T-cell (primary cell): Measurements from ENCODE around the gene RIIAD1. TPM values are rescaled to one million over a fixed set of nuclear protein-coding genes. Genes with fewer than 3 reads are reported as not detected.
A peak's percentile ranks its signal among the peaks of the same experiment; 100 is the strongest.

Source experiments
- ATAC-seq, 4 experiments: fragments of 200-7000 bp in 3 of 4; fragments of 150-1000 bp in 1 of 4; cut with Tn5 transposase; replicated peaks in 1 of 4; 1 replicate in 3 of 4; 2 replicates in 1 of 4; pipeline ENCODE4 v1.10.0; 2021; ENCODE audit warnings: moderate library complexity in 3 of 4, mild to moderate bottlenecking in 2 of 4, moderate number of reproducible peaks in 1 of 4
- CTCF ChIA-PET, 2 donors: fragments of 300-600 bp; sonication (Branson Sonifier 250); formaldehyde crosslinking; loops; one replicate each; lab custom pipeline; 2022; ENCODE audit warnings: antibody characterized with exemption in 2 of 2; lab: Charles Lee
- POLR2A ChIA-PET, 2 donors: fragments of 300-600 bp; sonication (Branson Sonifier 250); formaldehyde crosslinking; loops; one replicate each; lab custom pipeline; 2022; ENCODE audit warnings: antibody characterized with exemption in 2 of 2; lab: Charles Lee
- DNase-seq, 35 experiments: peaks; one replicate each; pipeline versions ENCODE4 v3.0.0 to v3.0.0-alpha.2; 2013 to 2023
- H3K27ac ChIP-seq: one replicate; pipeline ENCODE4 v1.5.1; 2013; ENCODE audit warnings: low read length
- H3K27me3 ChIP-seq, 2 experiments: replicated peaks in 1 of 2; 1 replicate in 1 of 2; 2 replicates in 1 of 2; pipeline versions ENCODE4 v1.6.1 to v1.7.0; 2013; ENCODE audit warnings: low read length in 1 of 2, mixed read lengths in 1 of 2; ENCODE audit not compliant: control insufficient read depth in 2 of 2, insufficient read depth in 2 of 2; ENCODE audit errors: extremely low read depth in 1 of 2
- H3K36me3 ChIP-seq, 2 donors: 1 replicate in 1 of 2; 2 replicates in 1 of 2; pipeline versions ENCODE4 v1.6.1 to v1.7.0; 2013; ENCODE audit warnings: low read length in 1 of 2; ENCODE audit not compliant: control insufficient read depth in 2 of 2, insufficient read depth in 1 of 2; ENCODE audit errors: extremely low read depth in 1 of 2
- H3K4me1 ChIP-seq, 2 experiments: 1 replicate in 1 of 2; 2 replicates in 1 of 2; pipeline versions ENCODE4 v1.6.1 to v1.7.0; 2013; ENCODE audit warnings: low read length in 2 of 2, mixed read lengths in 1 of 2; ENCODE audit not compliant: insufficient read depth in 2 of 2, control insufficient read depth in 1 of 2; ENCODE audit errors: extremely low read depth in 1 of 2
- H3K4me3 ChIP-seq, 2 donors: 1 replicate in 1 of 2; 2 replicates in 1 of 2; pipeline versions ENCODE4 v1.5.1 to v1.7.0; 2013; ENCODE audit warnings: mild to moderate bottlenecking in 2 of 2, low read length in 1 of 2, moderate library complexity in 1 of 2; ENCODE audit not compliant: control insufficient read depth in 1 of 2; ENCODE audit errors: extremely low read depth in 1 of 2
- H3K9me3 ChIP-seq: 2 replicates; pipeline ENCODE4 v1.7.0; 2013
- H3K27ac Mint-ChIP-seq, 2 donors: one replicate each; pipeline ENCODE4 v1.8.0; 2020 to 2021; ENCODE audit warnings: mild to moderate bottlenecking in 2 of 2, mixed read lengths in 2 of 2
- H3K27me3 Mint-ChIP-seq, 2 donors: one replicate each; pipeline ENCODE4 v1.8.0; 2021 to 2022; ENCODE audit warnings: mixed read lengths in 2 of 2
- H3K36me3 Mint-ChIP-seq: one replicate; pipeline ENCODE4 v1.8.0; 2021; ENCODE audit warnings: mixed read lengths
- H3K4me1 Mint-ChIP-seq, 3 donors: one replicate each; pipeline ENCODE4 v1.8.0; 2020 to 2022; ENCODE audit warnings: mixed read lengths in 3 of 3, mild to moderate bottlenecking in 1 of 3
- H3K4me3 Mint-ChIP-seq, 3 donors: one replicate each; pipeline ENCODE4 v1.8.0; 2020 to 2022; ENCODE audit warnings: mild to moderate bottlenecking in 3 of 3, mixed read lengths in 3 of 3, moderate library complexity in 3 of 3
- H3K9me3 Mint-ChIP-seq, 3 donors: one replicate each; pipeline ENCODE4 v1.8.0; 2020 to 2022; ENCODE audit warnings: mixed read lengths in 3 of 3
- WGBS: methylation state at CpG from one replicate; pipeline ENCODE4 v1.1.5; 2013; ENCODE audit warnings: missing lambda C conversion rate; ENCODE audit not compliant: insufficient coverage; 5-methylcytosine and 5-hydroxymethylcytosine counted together
- total RNA-seq, 35 experiments: library from RNA in 6 of 35; stranded (reverse) in 6 of 35; fragments of 120-200 nt in 1 of 35; gene quantifications; one replicate each; pipeline versions ENCODE4 v1.2.1 to v1.2.4 and lab custom pipeline; 2013 to 2026

RIIAD1 gene
- total RNA-seq, 5 donors from 2014 or later (not counting 1 experiment from before 2014, with no cell fraction given): not detected

GRCh38 chr1:151713874-151714273 is 7.4 kb upstream of the RIIAD1 start:
- ATAC-seq (no peak), DNase-seq (no peak)
- no peaks in the 10 kb centered on the region for H3K36me3 Mint-ChIP-seq
- ChIA-PET POLR2A (no interaction called here), CTCF (no interaction called here)
- no peak overlapping the region for H3K27ac Mint-ChIP-seq
- H3K4me1 Mint-ChIP-seq: peaks cover 11 to 19% (median 13%) of the 10 kb centered on the region in 3 donors
- no peaks in the 10 kb centered on the region for H3K9me3 Mint-ChIP-seq
- H3K4me1 ChIP-seq: peaks cover 0 to 13% of the 10 kb centered on the region in 2 experiments
- H3K27ac ChIP-seq: no peak overlapping the region
- H3K4me3 Mint-ChIP-seq: no peak overlapping the region
- no peaks in the 10 kb centered on the region for H3K36me3 ChIP-seq
- H3K9me3 ChIP-seq: no peaks in the 10 kb centered on the region
- H3K27me3 Mint-ChIP-seq: peaks cover 51 to 65% of the 10 kb centered on the region in 2 donors
- H3K4me3 ChIP-seq: no peak overlapping the region
- H3K27me3 ChIP-seq: peaks cover 5 to 68% of the 10 kb centered on the region in 2 experiments
- 88% methylated on average over 2 of the region's 2 CpGs for WGBS

DNA sequence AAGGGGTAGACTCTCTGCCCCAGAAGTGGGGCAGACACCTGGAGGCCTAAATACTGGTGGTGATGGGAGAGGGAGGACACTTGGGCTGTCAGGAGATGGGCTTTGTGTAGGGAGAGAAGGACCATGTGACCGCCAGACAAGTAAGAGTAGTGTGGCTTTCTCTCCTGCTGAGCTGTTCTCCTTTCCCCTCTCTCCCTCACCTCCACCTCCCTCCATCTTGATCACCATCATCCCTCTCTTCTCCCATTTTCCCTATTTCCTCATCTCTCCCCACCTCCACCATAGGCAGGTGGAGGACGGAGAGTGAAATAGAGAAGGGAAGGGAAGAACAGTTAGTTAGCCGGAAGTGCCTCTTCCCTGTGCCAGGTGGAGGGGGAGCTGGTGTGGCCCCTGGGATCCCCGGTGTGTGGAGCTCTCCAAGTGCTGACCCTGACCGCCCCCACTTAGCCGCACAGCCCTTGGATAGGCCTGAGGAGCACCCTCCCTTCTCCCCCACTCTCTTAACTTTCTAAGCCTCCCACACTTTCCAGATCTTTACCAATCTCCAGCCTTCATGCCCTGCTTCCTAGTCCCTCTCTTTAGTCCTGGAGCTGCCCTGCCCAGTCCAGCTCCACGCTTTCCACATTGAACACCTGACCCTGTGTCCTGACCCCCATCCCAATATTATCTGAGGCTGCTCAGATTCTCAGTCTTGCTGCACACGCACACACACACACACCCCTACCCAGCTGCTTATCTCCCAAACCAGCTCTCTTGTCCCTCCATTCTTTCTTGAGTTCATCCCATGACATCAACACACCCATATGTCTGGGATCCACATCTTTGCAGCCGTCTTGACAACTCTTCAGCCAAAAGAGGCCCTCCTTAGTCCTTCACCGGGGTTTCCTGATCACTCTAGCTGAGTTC is 6.2 kb upstream of the RIIAD1 start:
- CTCF ChIA-PET: no interaction called here
- Mint-ChIP-seq H3K4me3 (no peak overlapping the region), H3K9me3 (no peaks in the 10 kb centered on the region), H3K27ac (no peak overlapping the region), H3K36me3 (no peaks in the 10 kb centered on the region), H3K27me3 (peaks cover 56 to 72% of the 10 kb centered on the region in 2 donors), H3K4me1 (peaks cover 13 to 21% (median 14%) of the 10 kb centered on the region in 3 donors)
- H3K4me3 ChIP-seq: no peak overlapping the region
- WGBS: 79% methylated on average over 4 of the region's 10 CpGs
- no peaks in the 10 kb centered on the region for H3K9me3 ChIP-seq
- H3K27me3 ChIP-seq: peaks cover 8 to 68% of the 10 kb centered on the region in 2 experiments
- no peak overlapping the region for H3K27ac ChIP-seq
- peaks cover 0 to 13% of the 10 kb centered on the region in 2 experiments for H3K4me1 ChIP-seq
- POLR2A ChIA-PET: no interaction called here
- DNase-seq: no peak
- no peak for ATAC-seq
- no peaks in the 10 kb centered on the region for H3K36me3 ChIP-seq

DNA sequence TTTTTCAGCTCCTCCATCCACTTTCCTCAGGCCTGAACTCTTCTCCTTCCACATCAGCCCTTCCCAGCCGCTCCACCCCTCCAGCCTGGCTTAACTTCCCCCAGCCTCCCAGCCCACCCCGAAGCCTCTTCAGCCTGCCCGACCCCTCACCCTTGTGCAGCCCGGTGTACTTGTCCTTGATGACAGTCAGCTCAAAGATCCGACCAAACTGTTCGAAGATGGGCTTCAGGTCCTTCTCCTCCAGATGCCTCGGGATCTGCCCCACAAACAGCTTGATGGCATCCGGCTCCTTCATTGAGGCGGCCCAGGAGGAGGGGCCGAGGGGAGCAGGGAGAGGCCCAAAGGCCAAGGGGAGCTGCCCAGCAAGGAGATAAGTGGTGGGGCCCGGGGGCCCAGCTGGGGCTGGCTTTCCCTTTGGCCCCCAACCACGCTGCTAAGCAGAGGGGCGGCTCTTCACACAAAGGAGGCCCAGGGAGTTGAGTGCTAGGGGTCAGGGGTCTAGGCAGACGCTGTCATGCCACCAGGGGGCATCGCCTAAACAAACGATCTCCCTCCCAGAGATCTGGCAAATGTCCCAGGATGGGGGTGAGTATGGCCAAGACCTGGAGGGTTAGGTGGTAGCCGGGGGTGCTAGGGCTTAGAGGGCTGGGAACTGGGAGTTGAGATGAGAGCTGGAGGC is 5.5 kb upstream of the RIIAD1 start:
- DNase-seq (no peak), ATAC-seq (no peak)
- H3K4me1 ChIP-seq: peaks cover 0 to 18% of the 10 kb centered on the region in 2 experiments
- 68% methylated on average over 11 of the region's 17 CpGs for WGBS
- ChIA-PET POLR2A (interaction anchor here in 1 of 2 donors (0.5 kb wide), 1 partner anchor 461 kb away, joined by 7 read pairs; the partner anchor contains the start of gene PSMD4), CTCF (no interaction called here)
- no peaks in the 10 kb centered on the region for H3K36me3 Mint-ChIP-seq
- no peak overlapping the region for H3K27ac ChIP-seq
- H3K27ac Mint-ChIP-seq: no peak overlapping the region
- H3K36me3 ChIP-seq: no peaks in the 10 kb centered on the region
- no peak overlapping the region for H3K4me3 ChIP-seq
- H3K4me1 Mint-ChIP-seq: peaks cover 20 to 29% (median 22%) of the 10 kb centered on the region in 3 donors
- H3K9me3 ChIP-seq: no peaks in the 10 kb centered on the region
- H3K27me3 Mint-ChIP-seq: peaks cover 56 to 77% of the 10 kb centered on the region in 2 donors
- no peak overlapping the region for H3K4me3 Mint-ChIP-seq
- peaks cover 8 to 68% of the 10 kb centered on the region in 2 experiments for H3K27me3 ChIP-seq
- H3K9me3 Mint-ChIP-seq: no peaks in the 10 kb centered on the region

DNA sequence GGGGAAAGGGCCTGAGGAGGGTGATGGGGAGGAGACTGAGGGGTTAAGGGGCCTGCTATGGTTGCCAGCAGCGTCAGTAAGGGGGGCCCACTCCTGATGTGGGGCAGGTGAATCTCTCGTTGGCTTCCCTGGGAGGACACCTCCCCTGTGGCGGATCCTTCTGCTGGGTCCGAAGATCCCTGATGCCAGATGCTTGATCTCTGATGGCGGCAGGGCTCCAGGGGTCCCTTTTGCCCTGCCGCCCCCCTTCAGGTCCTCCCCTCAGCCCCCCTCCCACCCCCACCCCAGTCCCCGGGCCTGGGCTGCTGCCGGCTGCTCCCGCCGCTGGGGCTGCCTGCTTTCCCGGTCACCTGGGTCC is 4.9 kb upstream of the RIIAD1 start:
- WGBS: 10% methylated on average over 3 of the region's 11 CpGs
- no peak for DNase-seq
- Histone ChIP-seq H3K27ac (no peak overlapping the region), H3K4me3 (no peak overlapping the region), H3K4me1 (peaks cover 0 to 21% of the 10 kb centered on the region in 2 experiments), H3K36me3 (no peaks in the 10 kb centered on the region), H3K27me3 (peaks cover 8 to 63% of the 10 kb centered on the region in 2 experiments), H3K9me3 (no peaks in the 10 kb centered on the region)
- Mint-ChIP-seq H3K4me1 (peaks cover 23 to 34% (median 26%) of the 10 kb centered on the region in 3 donors), H3K27ac (no peak overlapping the region), H3K4me3 (no peak overlapping the region), H3K36me3 (no peaks in the 10 kb centered on the region), H3K27me3 (peaks cover 56 to 77% of the 10 kb centered on the region in 2 donors), H3K9me3 (no peaks in the 10 kb centered on the region)
- POLR2A ChIA-PET: interaction anchor here in 1 of 2 donors (0.5 kb wide), 1 partner anchor 462 kb away, joined by 7 read pairs; the partner anchor contains the start of gene PSMD4
- ATAC-seq: no peak
- CTCF ChIA-PET: no interaction called here

DNA sequence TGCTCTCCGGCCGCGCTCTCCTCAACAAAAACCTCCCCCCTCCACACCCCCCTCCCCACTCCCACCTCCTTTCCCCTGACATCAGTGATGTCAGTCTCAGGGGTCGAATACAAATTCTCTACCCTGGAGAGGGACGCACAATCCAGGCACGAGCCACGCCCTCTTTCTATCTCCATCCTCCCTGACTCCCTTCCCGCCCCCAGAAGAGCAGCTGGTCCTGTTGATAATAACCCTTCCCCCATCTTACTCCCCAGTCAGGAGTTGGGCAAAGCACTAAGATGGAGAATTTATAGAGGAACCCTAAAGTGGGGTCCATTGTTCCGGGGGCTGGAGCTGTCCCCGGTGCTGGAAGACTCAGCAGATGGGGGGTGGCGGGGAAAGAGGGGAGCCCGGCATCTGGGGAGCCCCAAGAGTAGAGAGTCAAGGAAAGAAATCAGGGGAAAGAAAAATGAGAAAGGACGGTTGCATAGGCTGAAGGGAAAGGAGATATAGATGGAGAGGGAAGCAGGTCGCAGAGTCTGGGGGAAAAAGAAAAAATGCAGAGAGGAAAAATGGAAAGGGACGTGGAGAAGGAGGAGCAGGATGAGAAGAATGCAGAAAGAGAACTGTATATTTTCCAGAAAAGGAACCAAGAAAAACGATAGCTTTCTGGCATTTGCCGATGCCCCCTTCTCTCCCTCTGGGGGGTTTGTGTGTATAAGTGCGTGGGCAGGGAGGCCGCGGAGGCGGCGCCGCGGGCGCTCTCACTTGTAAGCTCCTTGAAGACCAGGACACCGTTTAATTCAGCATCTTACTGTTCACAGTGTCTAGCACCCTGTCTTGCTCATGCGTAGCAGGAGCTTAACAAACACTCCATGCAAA is 4.3 kb upstream of the RIIAD1 start, which contains the start of gene CELF3:
TSS of gene CELF3 (minus strand) at position 33 of the 861 bp plus-strand sequence. CDS start 783 bp downstream, outside the sequence.
- ATAC-seq: no peak
- ChIA-PET POLR2A (interaction anchor here in 1 of 2 donors (0.5 to 0.6 kb wide), 2 partner anchors 75 to 463 kb away, joined by 4 to 7 read pairs; partner anchors contain the start of gene PSMD4), CTCF (interaction anchor here in 1 of 2 donors (0.5 kb wide), 1 partner anchor 115 kb away, joined by 4 read pairs; no protein-coding TSS in a partner anchor)
- Mint-ChIP-seq H3K4me1 (peaks cover 30 to 40% (median 32%) of the 10 kb centered on the region in 3 donors), H3K27ac (peak within 1 kb of the TSS in 1 of 2 donors; percentile 40), H3K36me3 (no peaks in the 10 kb centered on the region), H3K4me3 (peak within 1 kb of the TSS in 2 of 3 donors; percentile 14 to 31), H3K27me3 (peaks cover 56 to 72% of the 10 kb centered on the region in 2 donors), H3K9me3 (no peaks in the 10 kb centered on the region)
- WGBS: 11% methylated on average over 18 of the region's 27 CpGs
- no peak within 1 kb of the TSS for H3K27ac ChIP-seq
- DNase-seq: peak in 21 of 35 experiments; percentile 10 to 45 (median 33)
- peaks cover 8 to 63% of the 10 kb centered on the region in 2 experiments for H3K27me3 ChIP-seq
- H3K9me3 ChIP-seq: no peaks in the 10 kb centered on the region
- H3K4me1 ChIP-seq: peaks cover 0 to 27% of the 10 kb centered on the region in 2 experiments
- no peaks in the 10 kb centered on the region for H3K36me3 ChIP-seq
- no peak within 1 kb of the TSS for H3K4me3 ChIP-seq
